Mucosa of descending colon (tissue), 3 donors: ENCODE results near the gene HOXA11. TPM values are rescaled to one million over a fixed set of nuclear protein-coding genes. Genes with fewer than 3 reads are reported as not detected.
A peak's percentile ranks its signal among the peaks of the same experiment; 100 is the strongest.

ENCODE experiments used
- ATAC-seq: fragments of 200-7000 bp; cut with Tn5 transposase; one replicate; pipeline ENCODE4 v1.9.1; 2020; ENCODE audit warnings: mild to moderate bottlenecking, moderate library complexity
- DNase-seq, 3 donors: peaks; one replicate each; pipeline ENCODE4 v3.0.0-alpha.2; 2020
- H3K36me3 ChIP-seq: fragments of 200-600 bp; one replicate; pipeline ENCODE4 v1.8.0; 2021; ENCODE audit warnings: low read depth, mild to moderate bottlenecking
- H3K4me1 ChIP-seq: fragments of 200-600 bp; one replicate; pipeline ENCODE4 v1.8.0; 2021; ENCODE audit warnings: low read depth, mild to moderate bottlenecking
- H3K4me3 ChIP-seq: fragments of 200-600 bp; one replicate; pipeline ENCODE4 v1.8.0; 2021; ENCODE audit warnings: mild to moderate bottlenecking
- H3K9me3 ChIP-seq: fragments of 200-600 bp; one replicate; pipeline ENCODE4 v1.8.0; 2021; ENCODE audit warnings: mild to moderate bottlenecking
- CTCF ChIP-seq: fragments of 200-600 bp; IDR thresholded peaks from one replicate; pipeline ENCODE4 v1.8.0; 2022; ENCODE audit warnings: antibody characterized with exemption, mild to moderate bottlenecking
- intact Hi-C, 2 donors: fragments of 100-400 bp; cut with DNase I in 1 of 2; cut with micrococcal nuclease in 1 of 2; formaldehyde crosslinking; loops; one replicate each; pipeline versions ENCODE4 v1.11.0 to v1.11.1; 2022; cut with DNase I, micrococcal nuclease
- total RNA-seq, 3 donors: library from RNA; stranded (reverse); fragmentation: NEBNext Ultra II Directional in 2 of 3; extraction: Animal tissue kit (Norgen Biotek cat#: 25700) in 2 of 3; gene quantifications; one replicate each; pipeline versions ENCODE4 v1.2.1 to v1.2.4, GENCODE V29; 2021 to 2023
- donor health status: DM: no; HTN: no; CAD: no; lungs with moderate emphysema.
- donor health status: DM: no; HTN: no; CAD: no.
- donor health status: DM: no; HTN: yes; CAD: no.

HOXA11 gene
- total RNA-seq, 3 donors from 2014 or later = 3.2 to 27.2 (median 5.4) TPM

- no peaks in the 10 kb centered on the region for H3K9me3 ChIP-seq
- H3K4me3 ChIP-seq = no peak overlapping the region
- no peak for TF ChIP-seq CTCF
- ATAC-seq = no peak
- intact Hi-C loops = no loop called here
- H3K36me3 ChIP-seq = no peaks in the 10 kb centered on the region
- H3K4me1 ChIP-seq = peaks cover 13% of the 10 kb centered on the region
- DNase-seq = peak in 1 of 3 donors; percentile 14
These were observed 19.0 kb upstream of the HOXA11 start for GRCh38 chr7:27203964-27204594.

GRCh38 chr7:27203365-27203953, 18.4 kb upstream of the HOXA11 start:
- no peak for TF ChIP-seq CTCF
- intact Hi-C loops = no loop called here
- peak in 2 of 3 donors; percentile 28 to 48 for DNase-seq

GRCh38 chr7:27202862-27203134, 17.8 kb upstream of the HOXA11 start:
- ATAC-seq (no peak), DNase-seq (peak in 1 of 3 donors; percentile 34)
- Histone ChIP-seq H3K4me3 (no peak overlapping the region), H3K9me3 (no peaks in the 10 kb centered on the region), H3K4me1 (peaks cover 13% of the 10 kb centered on the region), H3K36me3 (no peaks in the 10 kb centered on the region)
- no peak for TF ChIP-seq CTCF
- intact Hi-C loops = no loop called here

More at GRCh38 chr7:27203365-27203953, 18.4 kb upstream of the HOXA11 start:
- Histone ChIP-seq H3K36me3 (no peaks in the 10 kb centered on the region), H3K4me3 (no peak overlapping the region), H3K9me3 (no peaks in the 10 kb centered on the region), H3K4me1 (peaks cover 13% of the 10 kb centered on the region)
- no peak for ATAC-seq

GRCh38 chr7:27202018-27202861, 17.2 kb upstream of the HOXA11 start:
- Histone ChIP-seq H3K9me3 (no peaks in the 10 kb centered on the region), H3K4me1 (peaks cover 13% of the 10 kb centered on the region), H3K36me3 (no peaks in the 10 kb centered on the region), H3K4me3 (peak overlapping the region; percentile 9)
- no peak for ATAC-seq
- intact Hi-C loops = no loop called here
- DNase-seq = peak in 2 of 3 donors; percentile 26 to 57
- TF ChIP-seq CTCF = no peak

GRCh38 chr7:27201580-27202017, 16.6 kb upstream of the HOXA11 start:
- Histone ChIP-seq H3K4me1 (peaks cover 10% of the 10 kb centered on the region), H3K9me3 (no peaks in the 10 kb centered on the region), H3K4me3 (peak overlapping the region; percentile 30), H3K36me3 (no peaks in the 10 kb centered on the region)
- no peak for ATAC-seq
- intact Hi-C loops = no loop called here
- TF ChIP-seq CTCF = no peak
- peak in 2 of 3 donors; percentile 55 to 60 for DNase-seq
